Thymus (tissue), 11 donors: ENCODE data around the gene TBK1. TPM values are rescaled to one million over a fixed set of nuclear protein-coding genes. Genes with fewer than 3 reads are reported as not detected.

ENCODE experiments used
- DNase-seq, 9 donors: peaks; one replicate each; pipeline ENCODE4 v3.0.0-alpha.2; 2013; ENCODE audit warnings: low spot score in 9 of 9, low read depth in 6 of 9, missing footprints in 1 of 9
- H3K27ac ChIP-seq, 2 donors: one replicate each; pipeline ENCODE4 v1.5.1; 2013; ENCODE audit warnings: control low read depth in 1 of 2, low read depth in 1 of 2, low read length in 1 of 2, mild to moderate bottlenecking in 1 of 2, moderate library complexity in 1 of 2
- H3K27me3 ChIP-seq, 2 donors: one replicate each; pipeline ENCODE4 v1.5.1; 2013; ENCODE audit warnings: low read length in 1 of 2; ENCODE audit not compliant: control insufficient read depth in 2 of 2, insufficient read depth in 1 of 2
- H3K36me3 ChIP-seq, 2 donors: one replicate each; pipeline ENCODE4 v1.5.1; 2013; ENCODE audit warnings: low read length in 1 of 2, mild to moderate bottlenecking in 1 of 2, moderate library complexity in 1 of 2; ENCODE audit not compliant: control insufficient read depth in 2 of 2, insufficient read depth in 2 of 2
- H3K4me1 ChIP-seq, 2 donors: one replicate each; pipeline ENCODE4 v1.5.1; 2013; ENCODE audit warnings: low read length in 2 of 2; ENCODE audit not compliant: control insufficient read depth in 2 of 2, insufficient read depth in 2 of 2
- H3K4me3 ChIP-seq, 2 donors: one replicate each; pipeline ENCODE4 v1.5.1; 2013; ENCODE audit warnings: low read length in 2 of 2, control low read depth in 1 of 2, mild to moderate bottlenecking in 1 of 2
- H3K9me3 ChIP-seq, 2 donors: one replicate each; pipeline ENCODE4 v1.5.1; 2013; ENCODE audit warnings: low read length in 1 of 2, mild to moderate bottlenecking in 1 of 2; ENCODE audit not compliant: control insufficient read depth in 2 of 2, insufficient read depth in 1 of 2
- WGBS: extraction: QIAGEN DNeasy Blood & Tissue Kit; methylation state at CpG from one replicate; pipeline ENCODE4 v1.1.7; 2013; 5-methylcytosine and 5-hydroxymethylcytosine counted together
- polyA plus RNA-seq: library from polyadenylated mRNA; stranded (reverse); fragments of 200-250 nt; gene quantifications from one replicate; pipeline ENCODE4 v1.2.3, GENCODE V29; 2013
- total RNA-seq: library from RNA; stranded (reverse); fragments of 120-200 nt; gene quantifications from one replicate; pipeline ENCODE4 v1.2.4, GENCODE V29; 2013
- donor health status: healthy.

Gene TBK1
- total and polyA plus RNA-seq, 2 donors = 10.6 to 18.8 TPM

DNA sequence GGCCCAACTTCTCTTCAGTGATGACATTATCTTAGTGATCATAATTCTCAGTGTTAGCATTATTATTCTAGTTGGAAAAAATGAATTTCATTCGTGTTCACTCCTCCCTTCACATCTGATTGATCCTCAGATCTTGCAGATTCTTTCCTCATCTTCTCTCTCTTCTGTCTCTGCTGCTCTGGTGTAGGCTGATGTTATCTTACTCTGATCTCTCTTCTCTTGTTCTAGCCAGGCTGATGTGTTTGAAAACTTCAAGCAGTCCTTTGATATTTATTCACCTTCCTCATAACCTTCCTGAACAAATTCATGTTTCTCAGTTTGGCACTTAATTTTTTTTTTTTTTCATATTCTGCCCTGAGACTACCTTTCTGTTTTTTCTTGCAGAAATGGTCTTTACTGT is 5.6 kb upstream of the TBK1 start:
- Histone ChIP-seq H3K27ac (no peak overlapping the region), H3K4me3 (no peak overlapping the region), H3K4me1 (no peaks in the 10 kb centered on the region), H3K36me3 (peaks cover 8 to 18% of the 10 kb centered on the region in 2 donors), H3K9me3 (no peaks in the 10 kb centered on the region), H3K27me3 (peaks cover 0 to 2% of the 10 kb centered on the region in 2 donors)
- DNase-seq = peak in 1 of 9 donors; percentile 41
- 16% methylated on average over 1 of the region's 1 CpG for WGBS

GRCh38 chr12:64450057-64450640 is 1.8 kb upstream of the TBK1 start:
- H3K36me3 ChIP-seq = peaks cover 0 to 9% of the 10 kb centered on the region in 2 donors
- H3K4me3 ChIP-seq = no peak overlapping the region
- H3K27me3 ChIP-seq = peaks cover 2 to 17% of the 10 kb centered on the region in 2 donors
- DNase-seq = no peak
- 94% methylated on average over 2 of the region's 2 CpGs for WGBS
- peaks cover 4% of the 10 kb centered on the region in 2 donors for H3K4me1 ChIP-seq
- H3K9me3 ChIP-seq = no peaks in the 10 kb centered on the region
- no peak overlapping the region for H3K27ac ChIP-seq

GRCh38 chr12:64450711-64451486 is 1.0 kb upstream of the TBK1 start:
- Histone ChIP-seq H3K27me3 (peaks cover 2 to 17% of the 10 kb centered on the region in 2 donors), H3K4me1 (peaks cover 4 to 6% of the 10 kb centered on the region in 2 donors), H3K4me3 (no peak overlapping the region), H3K9me3 (no peaks in the 10 kb centered on the region), H3K36me3 (peaks cover 0 to 9% of the 10 kb centered on the region in 2 donors), H3K27ac (no peak overlapping the region)
- 26% methylated on average over 8 of the region's 8 CpGs for WGBS
- DNase-seq = peak in 1 of 9 donors; percentile 21

DNA sequence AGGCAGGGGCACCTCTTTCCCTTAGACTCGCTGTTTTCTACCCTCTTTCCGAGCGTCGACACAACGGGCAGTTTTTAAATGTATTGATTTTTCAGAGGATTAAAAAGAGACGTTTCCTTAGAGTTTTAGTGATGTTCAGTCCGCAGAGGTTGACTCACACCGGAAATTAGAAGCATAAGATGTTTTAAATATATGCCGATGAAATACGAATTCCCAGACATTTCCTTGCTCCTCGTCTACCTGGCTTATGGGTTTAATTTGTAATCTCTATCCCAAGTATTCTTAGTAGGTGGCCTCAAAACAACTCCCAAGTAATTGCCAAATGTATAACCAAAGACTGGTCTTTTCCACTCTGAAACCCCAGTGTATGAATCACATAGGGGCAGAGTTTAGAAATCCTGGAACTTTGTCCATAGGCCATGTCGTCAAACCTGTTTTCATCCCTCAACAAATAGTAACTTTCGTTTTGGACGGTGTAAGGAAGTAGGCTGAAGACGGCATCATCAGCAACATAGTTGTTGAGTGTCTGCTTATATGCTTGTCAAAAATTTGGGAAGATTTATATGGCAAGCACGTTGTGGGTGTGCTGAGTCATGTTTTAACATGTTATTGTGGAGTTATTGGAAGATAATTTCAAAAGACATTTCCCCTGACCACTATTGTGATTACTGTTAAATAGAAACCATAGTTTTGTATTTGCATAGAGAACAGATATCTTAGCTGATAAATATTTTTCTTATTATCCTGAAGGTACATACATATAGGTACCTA is 824 bp downstream of the TBK1 start:
- peaks cover 4 to 17% of the 10 kb centered on the region in 2 donors for H3K4me1 ChIP-seq

GRCh38 chr12:64455506-64455905 is 3.6 kb downstream of the TBK1 start:
- peak overlapping the region in 1 of 2 donors; percentile 4 for H3K27ac ChIP-seq

More for the DNA sequence above, 824 bp downstream of the TBK1 start:
- peaks cover 0 to 6% of the 10 kb centered on the region in 2 donors for H3K36me3 ChIP-seq
- peak overlapping the region; percentile 63 to 64 for H3K4me3 ChIP-seq
- H3K27me3 ChIP-seq = peaks cover 2 to 17% of the 10 kb centered on the region in 2 donors
- peak in 1 of 9 donors; percentile 43 for DNase-seq
- WGBS = 2% methylated on average over 16 of the region's 16 CpGs
- H3K9me3 ChIP-seq = no peaks in the 10 kb centered on the region
- peak overlapping the region; percentile 73 to 80 for H3K27ac ChIP-seq

DNA sequence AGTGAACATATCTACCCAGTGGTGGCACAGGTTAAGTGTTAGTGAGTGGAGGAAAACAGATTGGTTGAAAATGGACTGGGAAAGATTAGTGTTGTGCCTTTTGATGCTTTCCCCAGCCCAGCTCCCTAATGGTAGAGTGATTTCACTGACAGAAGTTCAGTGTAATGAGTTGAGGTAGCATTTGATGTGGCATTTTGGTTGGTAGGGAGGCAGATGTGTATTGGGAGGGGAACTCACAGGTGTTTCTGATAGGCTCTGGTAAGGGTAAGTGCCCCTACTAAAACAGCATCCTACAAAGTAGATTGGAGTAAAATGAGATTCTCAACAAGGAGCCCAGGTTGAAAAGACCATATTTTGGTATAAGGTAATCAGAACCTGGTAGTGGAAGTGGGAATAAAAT is 4.2 kb downstream of the TBK1 start:
- Histone ChIP-seq H3K27me3 (peaks cover 2 to 17% of the 10 kb centered on the region in 2 donors), H3K4me3 (no peak overlapping the region), H3K36me3 (no peaks in the 10 kb centered on the region), H3K4me1 (peaks cover 9 to 25% of the 10 kb centered on the region in 2 donors), H3K9me3 (no peaks in the 10 kb centered on the region), H3K27ac (peak overlapping the region in 1 of 2 donors; percentile 4)
- peak in 4 of 9 donors; percentile 40 to 77 (median 44) for DNase-seq

More at GRCh38 chr12:64455506-64455905, 3.6 kb downstream of the TBK1 start:
- H3K9me3 ChIP-seq = no peaks in the 10 kb centered on the region
- peaks cover 9 to 25% of the 10 kb centered on the region in 2 donors for H3K4me1 ChIP-seq
- peaks cover 2 to 17% of the 10 kb centered on the region in 2 donors for H3K27me3 ChIP-seq
- H3K4me3 ChIP-seq = no peak overlapping the region
- 96% methylated on average over 1 of the region's 1 CpG for WGBS
- no peaks in the 10 kb centered on the region for H3K36me3 ChIP-seq
- no peak for DNase-seq

DNA sequence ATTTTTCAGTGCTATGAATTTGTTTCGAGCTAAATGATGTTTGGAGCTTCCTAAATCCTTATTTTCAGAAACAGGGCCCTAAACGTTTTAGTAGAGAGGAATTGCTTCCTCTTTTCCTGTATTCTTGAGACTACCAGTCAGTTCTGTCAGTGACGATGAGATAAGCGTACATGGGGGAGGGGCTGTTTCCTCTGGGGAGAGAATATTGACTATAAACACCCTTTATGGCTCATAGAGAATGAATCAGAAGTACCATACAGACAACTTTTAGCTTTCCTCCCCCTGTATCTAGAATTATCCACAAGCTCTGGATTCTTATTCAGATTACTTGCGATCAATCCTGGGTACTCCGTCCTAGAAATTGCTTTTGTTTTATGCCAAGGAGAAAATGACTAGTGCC is 5.1 kb downstream of the TBK1 start:
- peak in 1 of 9 donors; percentile 31 for DNase-seq
- H3K27me3 ChIP-seq = peaks cover 0 to 8% of the 10 kb centered on the region in 2 donors
- no peaks in the 10 kb centered on the region for H3K9me3 ChIP-seq
- WGBS = 59% methylated on average over 6 of the region's 6 CpGs
- no peak overlapping the region for H3K4me3 ChIP-seq
- peaks cover 5 to 21% of the 10 kb centered on the region in 2 donors for H3K4me1 ChIP-seq
- peaks cover 0 to 3% of the 10 kb centered on the region in 2 donors for H3K36me3 ChIP-seq
- no peak overlapping the region for H3K27ac ChIP-seq

GRCh38 chr12:64457466-64457865 is 5.5 kb downstream of the TBK1 start:
- peaks cover 0 to 3% of the 10 kb centered on the region in 2 donors for H3K36me3 ChIP-seq
- no peak for DNase-seq
- WGBS = 93% methylated on average over 3 of the region's 3 CpGs
- no peak overlapping the region for H3K27ac ChIP-seq
- no peak overlapping the region for H3K4me3 ChIP-seq
- H3K27me3 ChIP-seq = peaks cover 0 to 3% of the 10 kb centered on the region in 2 donors
- no peaks in the 10 kb centered on the region for H3K9me3 ChIP-seq
- H3K4me1 ChIP-seq = peaks cover 5 to 21% of the 10 kb centered on the region in 2 donors
